Liver (tissue), 9 donors: ENCODE data around the gene ADAMTS3. TPM values are rescaled to one million over a fixed set of nuclear protein-coding genes. Genes with fewer than 3 reads are reported as not detected.

Source experiments
- DNase-seq: peaks from one replicate; pipeline ENCODE4 v3.0.0-alpha.2; 2017; ENCODE audit warnings: low spot score
- H3K27ac ChIP-seq, 2 donors: one replicate each; pipeline ENCODE4 v1.7.0; 2013; ENCODE audit warnings: inconsistent platforms in 2 of 2, low read length in 2 of 2, control low read depth in 1 of 2, low read depth in 1 of 2, mild to moderate bottlenecking in 1 of 2
- H3K27me3 ChIP-seq, 4 donors: one replicate each; pipeline versions ENCODE4 v1.6.1 to v1.7.0; 2013; ENCODE audit warnings: low read length in 3 of 4, inconsistent platforms in 1 of 4, mild to moderate bottlenecking in 1 of 4, moderate library complexity in 1 of 4; ENCODE audit not compliant: control insufficient read depth in 4 of 4, insufficient read depth in 4 of 4
- H3K36me3 ChIP-seq, 4 donors: one replicate each; pipeline versions ENCODE4 v1.6.1 to v1.7.0; 2013; ENCODE audit warnings: low read length in 3 of 4, mild to moderate bottlenecking in 3 of 4, low read depth in 1 of 4, moderate library complexity in 1 of 4; ENCODE audit not compliant: control insufficient read depth in 4 of 4, insufficient read depth in 3 of 4
- H3K4me1 ChIP-seq, 4 donors: one replicate each; pipeline versions ENCODE4 v1.6.1 to v1.7.0; 2013; ENCODE audit warnings: low read length in 3 of 4, mild to moderate bottlenecking in 3 of 4, moderate library complexity in 1 of 4; ENCODE audit not compliant: control insufficient read depth in 4 of 4, insufficient read depth in 4 of 4
- H3K4me3 ChIP-seq, 3 donors: one replicate each; pipeline versions ENCODE4 v1.6.1 to v1.7.0; 2013; ENCODE audit warnings: low read length in 3 of 3, control low read depth in 1 of 3, low read depth in 1 of 3, mild to moderate bottlenecking in 1 of 3
- H3K9ac ChIP-seq, 2 donors: one replicate each; pipeline ENCODE4 v1.7.0; 2013; ENCODE audit warnings: low read length in 2 of 2, mild to moderate bottlenecking in 2 of 2, moderate library complexity in 2 of 2, control low read depth in 1 of 2, low read depth in 1 of 2
- H3K9me3 ChIP-seq, 4 donors: one replicate each; pipeline versions ENCODE4 v1.6.1 to v1.7.0; 2013; ENCODE audit warnings: low read length in 3 of 4; ENCODE audit not compliant: control insufficient read depth in 4 of 4
- ATF3 ChIP-seq: IDR thresholded peaks from 2 replicates; pipeline ENCODE4 v1.6.1; 2016; ENCODE audit warnings: antibody characterized with exemption
- CTCF ChIP-seq: fragments of 150-350 bp; IDR thresholded peaks from 2 replicates; pipeline ENCODE4 v1.5.1; 2017; ENCODE audit warnings: improper control_type of control experiment, low read depth, low read length; ENCODE audit not compliant: missing input control
- EGR1 ChIP-seq, 2 donors: IDR thresholded peaks; 2 replicates each; pipeline ENCODE4 v1.6.1; 2016 to 2018; ENCODE audit warnings: antibody characterized with exemption in 2 of 2, low read depth in 2 of 2
- FOXA1 ChIP-seq: IDR thresholded peaks from 2 replicates; pipeline ENCODE4 v1.6.1; 2016; ENCODE audit warnings: antibody characterized with exemption
- FOXA2 ChIP-seq: IDR thresholded peaks from 2 replicates; pipeline ENCODE4 v1.6.1; 2016; ENCODE audit warnings: antibody characterized with exemption
- HNF4A ChIP-seq, 2 donors: conservative IDR thresholded peaks; 2 replicates each; pipeline ENCODE4 v1.6.1; 2016; ENCODE audit warnings: antibody characterized with exemption in 2 of 2, mild to moderate bottlenecking in 2 of 2
- HNF4G ChIP-seq: IDR thresholded peaks from 2 replicates; pipeline ENCODE4 v1.6.1; 2016; ENCODE audit warnings: antibody characterized with exemption
- JUND ChIP-seq, 2 donors: IDR thresholded peaks; 2 replicates each; pipeline ENCODE4 v1.6.1; 2016; ENCODE audit warnings: antibody characterized with exemption in 2 of 2
- MAX ChIP-seq: IDR thresholded peaks from 2 replicates; pipeline ENCODE4 v1.6.1; 2016; ENCODE audit warnings: antibody characterized with exemption
- NR2F2 ChIP-seq: IDR thresholded peaks from 2 replicates; pipeline ENCODE4 v1.6.1; 2016; ENCODE audit warnings: antibody characterized with exemption
- RAD21 ChIP-seq, 2 donors: IDR thresholded peaks; 2 replicates each; pipeline ENCODE4 v1.6.1; 2016; ENCODE audit warnings: antibody characterized with exemption in 2 of 2, mild to moderate bottlenecking in 2 of 2
- RXRA ChIP-seq, 2 donors: IDR thresholded peaks; 2 replicates each; pipeline ENCODE4 v1.6.1; 2017 to 2018; ENCODE audit warnings: antibody characterized with exemption in 2 of 2, mild to moderate bottlenecking in 1 of 2
- SP1 ChIP-seq: IDR thresholded peaks from 2 replicates; pipeline ENCODE4 v1.6.1; 2018; ENCODE audit warnings: antibody characterized with exemption, mild to moderate bottlenecking
- TAF1 ChIP-seq: conservative IDR thresholded peaks from 2 replicates; pipeline ENCODE4 v1.6.1; 2016; ENCODE audit warnings: antibody characterized with exemption, mild to moderate bottlenecking
- WGBS: extraction: QIAGEN DNeasy Blood & Tissue Kit; methylation state at CpG from one replicate; pipeline ENCODE4 v1.1.7; 2013; 5-methylcytosine and 5-hydroxymethylcytosine counted together
- polyA plus RNA-seq, 2 donors: library from polyadenylated mRNA; stranded (reverse) in 1 of 2; unstranded in 1 of 2; fragments of 200-250 nt in 1 of 2; fragments of >200 nt in 1 of 2; fragmentation: Nextera tagmentation in 1 of 2; extraction: Ambion mirVana in 1 of 2; gene quantifications; one replicate each; pipeline versions ENCODE4 v1.2.1 to v1.2.3, GENCODE V29; 2013 to 2015
- total RNA-seq, 2 donors: library from RNA; depleted of rRNA; stranded (reverse); fragments of >200 nt; gene quantifications; one replicate each; pipeline ENCODE4 v1.2.3, GENCODE V29; 2014
- TF ChIP-seq, protein P1 (sequence below): IDR thresholded peaks from 2 replicates; pipeline ENCODE4 v1.6.1; 2016; ENCODE audit warnings: antibody characterized with exemption, mild to moderate bottlenecking
- TF ChIP-seq, protein P2 (sequence below): IDR thresholded peaks from 2 replicates; pipeline ENCODE4 v1.6.1; 2016; ENCODE audit warnings: antibody characterized with exemption
- donor health status: healthy.
- donor health status: healthy.
- donor health status: healthy.
- donor health status: healthy.
- donor health status: healthy.

The ADAMTS3 gene
- total and polyA plus RNA-seq, 4 donors, result 0.12 to 1.9 (median 0.25) TPM; not detected in 1

- Histone ChIP-seq H3K27me3 (no peaks in the 10 kb centered on the region), H3K27ac (no peak overlapping the region), H3K4me3 (peak overlapping the region in 1 of 3 donors; percentile 64), H3K4me1 (peaks cover 4 to 13% (median 9%) of the 10 kb centered on the region in 4 donors), H3K9me3 (no peaks in the 10 kb centered on the region), H3K9ac (no peak overlapping the region), H3K36me3 (no peaks in the 10 kb centered on the region)
- TF ChIP-seq FOXA2 (no peak), FOXA1 (no peak), EGR1 (IDR thresholded peaks at IDR 0.05; ENCODE audit: low read depth in 2 of 2) (no peak), MAX (no peak), NR2F2 (no peak), RAD21 (IDR thresholded peaks at IDR 0.05) (no peak), ATF3 (no peak)
- DNase-seq, result peak; percentile 37
- WGBS, result 45% methylated on average over 15 of the region's 15 CpGs
Measured at GRCh38 chr4:72569719-72570235, 756 bp upstream of the ADAMTS3 start.

DNA sequence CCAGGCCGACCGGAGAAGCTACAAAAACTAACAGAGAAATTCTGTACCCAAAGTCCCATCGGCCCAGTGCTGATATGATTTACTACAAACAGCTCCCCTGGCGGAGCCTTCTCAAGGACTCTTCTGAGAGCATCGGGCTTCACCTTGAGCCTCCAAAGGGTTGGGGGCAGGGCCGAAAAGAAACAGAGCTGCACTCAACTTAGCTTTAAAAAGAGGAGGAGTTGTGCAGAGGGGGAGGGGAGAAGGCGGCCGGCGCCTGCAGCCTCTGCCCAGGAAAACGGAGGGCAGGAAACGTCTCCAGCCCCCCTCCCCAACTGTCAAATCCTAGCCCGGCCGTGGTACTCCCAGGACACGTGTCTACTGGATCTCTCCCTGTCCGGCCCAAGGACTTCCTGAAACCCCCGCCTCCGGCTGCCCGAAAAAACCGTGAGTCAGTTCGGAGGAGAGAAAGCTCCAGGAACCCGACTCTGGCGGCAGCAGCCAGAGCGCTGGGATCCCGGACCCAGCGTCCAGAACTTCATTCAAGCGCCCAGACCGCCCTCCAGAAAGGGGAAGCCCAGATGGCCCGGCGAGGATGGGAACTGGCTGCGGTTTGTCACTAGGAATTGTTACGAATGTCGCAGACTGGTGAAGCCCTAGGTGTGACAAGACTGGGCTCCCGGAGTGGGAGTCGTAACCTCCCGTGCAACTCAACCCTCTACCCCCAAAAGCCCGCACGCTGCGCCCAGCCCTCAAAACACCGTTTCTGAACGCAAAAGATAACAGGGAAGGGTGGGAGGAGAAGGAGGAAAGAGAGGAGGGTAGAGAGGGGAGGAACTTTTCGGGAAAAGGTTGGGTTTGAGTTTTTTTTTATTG, 973 bp downstream of the ADAMTS3 start:
- Histone ChIP-seq H3K9ac (no peak overlapping the region), H3K9me3 (no peaks in the 10 kb centered on the region), H3K4me3 (peak overlapping the region; percentile 64 to 76 (median 72)), H3K27me3 (no peaks in the 10 kb centered on the region), H3K27ac (peak overlapping the region in 1 of 2 donors; percentile 55), H3K4me1 (peaks cover 7 to 13% (median 9%) of the 10 kb centered on the region in 4 donors), H3K36me3 (no peaks in the 10 kb centered on the region)
- TF ChIP-seq HNF4A (conservative IDR thresholded peaks at IDR 0.05), result no peak
- TF ChIP-seq, protein P1, sequence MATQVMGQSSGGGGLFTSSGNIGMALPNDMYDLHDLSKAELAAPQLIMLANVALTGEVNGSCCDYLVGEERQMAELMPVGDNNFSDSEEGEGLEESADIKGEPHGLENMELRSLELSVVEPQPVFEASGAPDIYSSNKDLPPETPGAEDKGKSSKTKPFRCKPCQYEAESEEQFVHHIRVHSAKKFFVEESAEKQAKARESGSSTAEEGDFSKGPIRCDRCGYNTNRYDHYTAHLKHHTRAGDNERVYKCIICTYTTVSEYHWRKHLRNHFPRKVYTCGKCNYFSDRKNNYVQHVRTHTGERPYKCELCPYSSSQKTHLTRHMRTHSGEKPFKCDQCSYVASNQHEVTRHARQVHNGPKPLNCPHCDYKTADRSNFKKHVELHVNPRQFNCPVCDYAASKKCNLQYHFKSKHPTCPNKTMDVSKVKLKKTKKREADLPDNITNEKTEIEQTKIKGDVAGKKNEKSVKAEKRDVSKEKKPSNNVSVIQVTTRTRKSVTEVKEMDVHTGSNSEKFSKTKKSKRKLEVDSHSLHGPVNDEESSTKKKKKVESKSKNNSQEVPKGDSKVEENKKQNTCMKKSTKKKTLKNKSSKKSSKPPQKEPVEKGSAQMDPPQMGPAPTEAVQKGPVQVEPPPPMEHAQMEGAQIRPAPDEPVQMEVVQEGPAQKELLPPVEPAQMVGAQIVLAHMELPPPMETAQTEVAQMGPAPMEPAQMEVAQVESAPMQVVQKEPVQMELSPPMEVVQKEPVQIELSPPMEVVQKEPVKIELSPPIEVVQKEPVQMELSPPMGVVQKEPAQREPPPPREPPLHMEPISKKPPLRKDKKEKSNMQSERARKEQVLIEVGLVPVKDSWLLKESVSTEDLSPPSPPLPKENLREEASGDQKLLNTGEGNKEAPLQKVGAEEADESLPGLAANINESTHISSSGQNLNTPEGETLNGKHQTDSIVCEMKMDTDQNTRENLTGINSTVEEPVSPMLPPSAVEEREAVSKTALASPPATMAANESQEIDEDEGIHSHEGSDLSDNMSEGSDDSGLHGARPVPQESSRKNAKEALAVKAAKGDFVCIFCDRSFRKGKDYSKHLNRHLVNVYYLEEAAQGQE, result no peak
- no peak for TF ChIP-seq JUND (IDR thresholded peaks at IDR 0.05)
- TF ChIP-seq RXRA (IDR thresholded peaks at IDR 0.05), result no peak
- TF ChIP-seq MAX, result no peak
- TF ChIP-seq CTCF, result no peak
- TF ChIP-seq SP1, result no peak
- no peak for TF ChIP-seq NR2F2
- no peak for TF ChIP-seq FOXA2
- TF ChIP-seq RAD21 (IDR thresholded peaks at IDR 0.05), result no peak
- TF ChIP-seq TAF1, result no peak
- no peak for TF ChIP-seq ATF3
- TF ChIP-seq HNF4G, result no peak
- TF ChIP-seq, protein P2, sequence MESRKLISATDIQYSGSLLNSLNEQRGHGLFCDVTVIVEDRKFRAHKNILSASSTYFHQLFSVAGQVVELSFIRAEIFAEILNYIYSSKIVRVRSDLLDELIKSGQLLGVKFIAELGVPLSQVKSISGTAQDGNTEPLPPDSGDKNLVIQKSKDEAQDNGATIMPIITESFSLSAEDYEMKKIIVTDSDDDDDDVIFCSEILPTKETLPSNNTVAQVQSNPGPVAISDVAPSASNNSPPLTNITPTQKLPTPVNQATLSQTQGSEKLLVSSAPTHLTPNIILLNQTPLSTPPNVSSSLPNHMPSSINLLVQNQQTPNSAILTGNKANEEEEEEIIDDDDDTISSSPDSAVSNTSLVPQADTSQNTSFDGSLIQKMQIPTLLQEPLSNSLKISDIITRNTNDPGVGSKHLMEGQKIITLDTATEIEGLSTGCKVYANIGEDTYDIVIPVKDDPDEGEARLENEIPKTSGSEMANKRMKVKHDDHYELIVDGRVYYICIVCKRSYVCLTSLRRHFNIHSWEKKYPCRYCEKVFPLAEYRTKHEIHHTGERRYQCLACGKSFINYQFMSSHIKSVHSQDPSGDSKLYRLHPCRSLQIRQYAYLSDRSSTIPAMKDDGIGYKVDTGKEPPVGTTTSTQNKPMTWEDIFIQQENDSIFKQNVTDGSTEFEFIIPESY, result no peak
- peak; percentile 51 for DNase-seq
- WGBS, result 4% methylated on average over 41 of the region's 41 CpGs
